Occipital lobe (tissue), 2 donors: Measurements from ENCODE around the gene CBR4. TPM values are rescaled to one million over a fixed set of nuclear protein-coding genes. Genes with fewer than 3 reads are reported as not detected.

Experiments
- DNase-seq: peaks from one replicate; lab custom pipeline; 2025; lab: John Stamatoyannopoulos, UW
- total RNA-seq: library from RNA; depleted of rRNA; stranded (reverse); fragments of >200 nt; gene quantifications from one replicate; pipeline ENCODE4 v1.2.3, GENCODE V29; 2014

Gene CBR4
- total RNA-seq, 1 donor from 2014 or later: 43.4 TPM

GRCh38 chr4:169033660-169034059, 23.6 kb upstream of the CBR4 start:
- no peak for DNase-seq

- DNase-seq: no peak
Observed at GRCh38 chr4:169032883-169033645, 23.0 kb upstream of the CBR4 start.

- no peak for DNase-seq
Observed at GRCh38 chr4:169032194-169032593, 22.1 kb upstream of the CBR4 start.

DNA sequence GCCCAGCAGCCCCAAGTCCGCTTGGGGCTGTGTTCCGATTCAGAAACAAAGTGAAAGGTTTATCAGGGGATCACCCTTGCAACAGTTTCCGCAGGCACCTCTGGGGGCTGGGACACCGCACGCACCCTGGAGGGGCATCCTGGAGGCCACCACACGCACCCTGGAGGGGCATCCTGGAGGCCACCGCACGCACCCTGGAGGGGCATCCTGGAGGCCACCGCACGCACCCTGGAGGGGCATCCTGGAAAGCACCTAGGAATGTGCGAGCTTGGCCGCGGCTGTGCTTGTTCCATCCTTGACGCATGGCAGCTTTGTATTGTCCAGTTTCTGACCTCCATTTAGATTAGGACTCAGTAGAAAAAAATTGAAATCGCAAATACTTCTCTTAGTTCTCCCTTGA, 21.3 kb upstream of the CBR4 start:
- no peak for DNase-seq

GRCh38 chr4:169030562-169030982, 20.5 kb upstream of the CBR4 start:
- DNase-seq: no peak

DNA sequence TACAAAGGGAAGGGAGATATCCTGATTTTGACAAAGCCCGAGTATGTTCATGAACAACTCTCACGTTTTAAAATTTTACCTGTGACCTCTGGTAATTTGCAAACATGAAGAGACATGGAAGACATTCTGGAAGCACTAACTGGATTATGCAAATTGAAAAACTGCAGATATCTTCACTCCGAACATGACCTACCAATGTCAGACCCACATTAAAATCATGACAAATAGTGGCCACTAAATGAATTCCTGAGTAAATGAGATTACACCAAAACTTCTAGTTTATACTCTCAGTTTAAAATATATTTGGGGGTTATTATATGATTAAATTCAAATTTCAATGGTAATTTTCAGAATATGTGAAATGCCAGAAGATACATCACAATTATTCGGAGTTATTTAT, 19.9 kb upstream of the CBR4 start:
- DNase-seq: no peak

- DNase-seq: no peak
Observed at GRCh38 chr4:169027663-169028062, 17.6 kb upstream of the CBR4 start.

DNA sequence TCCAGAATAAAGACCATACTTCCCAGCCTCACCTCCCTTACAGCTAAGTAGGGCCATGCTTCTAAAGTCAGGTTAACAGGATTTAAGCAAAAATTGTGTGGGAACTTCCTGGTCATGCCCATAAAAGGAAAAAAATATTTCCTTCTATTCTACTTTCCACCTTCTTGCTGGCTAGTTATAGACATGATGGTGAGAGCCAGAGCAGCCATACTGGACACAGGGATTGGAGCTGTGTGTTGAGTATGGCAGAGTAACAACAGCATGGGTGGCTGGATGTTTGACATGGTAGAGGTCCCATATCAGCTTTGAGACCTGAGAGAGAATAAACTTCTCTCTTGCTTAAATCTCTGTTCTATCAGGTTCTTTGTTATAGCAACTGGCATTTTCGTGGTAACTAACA, 15.1 kb upstream of the CBR4 start:
- no peak for DNase-seq

DNA sequence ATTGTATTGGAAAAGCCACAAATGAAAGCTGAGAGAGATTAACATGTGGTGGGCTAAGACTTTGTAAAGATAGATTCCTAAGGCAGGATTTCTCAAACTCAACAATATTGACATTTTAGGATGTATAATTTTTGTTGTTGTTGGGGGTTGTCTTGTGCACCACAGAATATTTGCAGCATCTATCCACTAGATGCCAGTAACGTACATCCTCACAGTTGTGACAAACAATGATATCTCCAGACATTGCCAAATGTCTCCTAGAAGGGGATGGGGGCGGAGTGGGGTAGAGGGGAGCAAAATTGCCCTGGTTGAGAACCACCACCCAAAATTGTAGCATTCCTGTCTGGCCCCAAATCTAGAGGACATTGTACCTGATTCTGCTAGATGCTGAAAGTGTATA, 14.7 kb upstream of the CBR4 start:
- DNase-seq: no peak

DNA sequence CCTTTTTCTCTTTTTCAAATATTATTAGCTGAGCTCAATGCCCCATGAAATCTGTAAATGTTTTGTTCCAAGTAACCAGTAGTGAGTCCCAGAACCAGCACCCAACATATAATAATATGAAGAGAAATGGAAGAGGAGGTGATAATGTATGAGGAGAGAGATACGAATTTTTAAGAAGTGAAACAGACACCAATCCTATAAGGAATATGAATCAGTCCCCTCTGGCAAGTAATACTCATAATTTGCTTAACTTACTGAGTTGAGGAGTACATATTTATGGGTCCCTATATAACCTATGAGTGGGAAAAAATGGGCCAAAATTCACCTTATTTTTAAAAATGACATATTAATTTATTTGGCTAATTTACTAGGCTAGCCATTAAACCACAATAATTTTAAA, 8.4 kb upstream of the CBR4 start:
- DNase-seq: no peak

GRCh38 chr4:169017971-169018370, 7.9 kb upstream of the CBR4 start:
- no peak for DNase-seq

DNA sequence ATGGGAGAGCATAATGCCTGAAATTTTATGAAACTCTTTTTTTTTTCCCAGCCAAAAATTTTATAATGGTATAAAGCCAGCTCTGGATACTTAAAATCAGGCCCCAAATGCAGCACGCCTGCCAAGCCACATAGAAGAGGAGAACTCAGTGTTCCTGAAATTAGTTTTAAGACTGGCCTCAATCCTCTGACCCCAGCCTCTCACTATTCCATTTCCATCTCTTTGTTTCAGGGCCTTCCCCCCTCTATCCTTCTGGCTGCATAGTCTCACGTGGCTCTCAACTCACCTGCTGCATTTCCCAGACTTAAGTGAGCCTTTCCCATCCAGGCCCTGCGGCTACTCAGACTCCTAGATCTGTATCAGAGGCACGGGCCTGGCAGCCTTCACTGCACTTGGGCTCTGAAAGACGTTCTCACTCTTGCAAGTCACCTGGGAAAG, 5.2 kb upstream of the CBR4 start:
- no peak for DNase-seq

DNA sequence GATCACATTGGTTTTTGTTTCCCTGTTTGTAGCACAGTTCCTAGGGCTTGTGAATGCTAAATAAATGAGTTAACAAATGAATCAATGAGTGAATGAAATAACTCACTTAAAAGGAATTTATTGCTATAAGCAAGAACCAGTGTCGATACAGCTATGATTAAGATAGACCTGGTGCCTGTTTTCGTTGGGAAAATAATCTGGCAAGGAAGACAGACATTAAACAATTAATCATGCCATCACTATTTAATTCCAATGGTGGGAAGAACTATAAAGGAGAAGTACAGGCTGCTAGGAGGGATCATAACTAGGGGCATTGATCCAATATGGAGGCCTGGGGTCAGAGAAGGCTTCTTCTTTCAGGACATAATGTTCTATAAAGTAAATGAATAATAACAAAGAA, 4.5 kb upstream of the CBR4 start:
- DNase-seq: no peak

GRCh38 chr4:169013396-169013795, 3.3 kb upstream of the CBR4 start:
- no peak for DNase-seq

GRCh38 chr4:169012049-169012448, 2.0 kb upstream of the CBR4 start:
- DNase-seq: no peak

- DNase-seq: peak; percentile 36
Observed at GRCh38 chr4:169009286-169010124, 550 bp downstream of the CBR4 start.

GRCh38 chr4:169005453-169006099, 4.5 kb downstream of the CBR4 start:
- no peak for DNase-seq

DNA sequence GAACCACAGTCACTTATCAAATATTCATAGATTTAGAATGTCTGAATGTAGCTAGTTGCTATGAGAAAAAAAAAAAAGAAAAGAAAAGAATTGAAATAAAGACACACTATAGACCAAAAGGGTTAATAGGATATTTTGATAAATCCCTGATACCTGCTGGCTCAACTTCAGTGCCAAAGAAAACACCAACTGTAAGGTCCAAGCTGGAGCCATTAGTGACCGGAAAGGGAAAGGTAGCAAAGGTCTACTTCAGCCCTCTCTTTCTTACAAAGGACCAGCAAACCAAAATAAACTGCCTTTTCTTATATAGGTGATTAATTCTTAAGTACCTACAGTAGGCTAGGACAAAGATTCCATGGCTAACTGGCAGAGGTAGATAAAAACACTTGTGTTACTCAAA, 9.7 kb downstream of the CBR4 start:
- no peak for DNase-seq

DNA sequence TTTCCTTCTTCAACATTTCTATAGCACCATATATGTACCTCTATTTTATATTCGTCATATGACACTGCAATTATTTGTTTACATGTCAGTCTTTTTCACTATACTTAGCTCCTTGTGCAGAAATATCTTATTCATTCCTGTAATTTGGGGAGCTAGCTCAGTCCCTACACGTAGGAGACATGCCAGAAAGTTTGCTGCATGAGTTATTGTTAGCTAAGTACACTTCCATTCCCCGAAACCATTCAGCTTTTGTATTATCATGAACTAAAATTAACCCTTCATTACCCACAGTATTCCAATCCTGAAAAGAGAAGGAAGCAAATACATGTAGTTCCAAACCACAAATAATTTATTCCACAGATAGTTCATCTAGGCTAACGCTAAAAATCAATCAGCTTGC, 10.2 kb downstream of the CBR4 start:
- DNase-seq: no peak

GRCh38 chr4:168998596-168998995, 11.5 kb downstream of the CBR4 start:
- no peak for DNase-seq

DNA sequence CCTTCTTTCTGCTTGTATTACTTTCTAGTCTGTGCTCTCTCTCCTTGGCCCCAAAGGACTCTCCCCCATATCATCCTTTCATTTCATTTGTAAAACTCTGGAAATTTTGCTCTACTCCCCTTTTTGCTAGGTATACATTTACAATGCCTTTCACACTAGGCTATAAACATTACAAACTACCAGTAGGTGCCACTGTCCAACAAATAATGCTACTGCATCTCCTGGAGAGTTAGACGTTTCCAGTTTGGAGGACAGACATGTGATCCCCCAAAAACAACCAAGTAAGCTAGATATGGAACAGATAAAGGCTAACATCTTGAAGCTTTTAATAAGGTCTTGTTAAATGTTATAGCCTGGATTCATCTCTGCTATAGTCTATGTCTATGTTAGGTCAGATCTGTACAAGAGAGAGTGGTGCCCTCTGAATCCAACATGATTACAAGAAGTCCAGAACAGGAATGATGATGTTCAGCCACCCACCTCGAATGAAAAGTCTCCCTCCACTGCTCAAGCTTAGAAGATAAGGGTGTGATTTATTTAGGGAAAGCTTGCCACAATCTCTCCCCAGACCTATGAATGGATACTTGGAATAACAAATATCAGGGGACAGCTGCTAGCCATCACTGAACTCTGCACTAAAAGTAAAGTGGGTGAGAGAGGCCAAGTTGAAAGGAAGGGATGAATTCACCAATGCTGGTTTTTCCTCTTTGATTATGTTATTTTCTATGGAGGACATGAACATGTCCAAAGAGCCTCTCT, 14.3 kb downstream of the CBR4 start:
- no peak for DNase-seq

- no peak for DNase-seq
Observed at GRCh38 chr4:168994958-168995357, 15.1 kb downstream of the CBR4 start.
